Memory B cell (primary cell): ENCODE results near the gene RASA3.
"Not testable (repeated sequence)": the region's sequence is repeated elsewhere in the genome, so short reads cannot be mapped to it uniquely, and the experiment has no call there.

ENCODE experiments used
- ATAC-seq: fragments of 150-1000 bp; cut with Tn5 transposase; 2 replicates; pipeline ENCODE4 v1.10.0; 2021; ENCODE audit warnings: low read depth, mild to moderate bottlenecking, moderate library complexity
- DNase-seq, 2 donors: peaks; one replicate each; pipeline ENCODE4 v3.0.0; 2022; ENCODE audit warnings: low spot score in 2 of 2
- H3K27ac Mint-ChIP-seq: one replicate; pipeline ENCODE4 v1.8.0; 2022; ENCODE audit warnings: mild to moderate bottlenecking, moderate library complexity, mixed read lengths
- H3K27me3 Mint-ChIP-seq: one replicate; pipeline ENCODE4 v1.8.0; 2022; ENCODE audit warnings: mixed read lengths
- H3K36me3 Mint-ChIP-seq: one replicate; pipeline ENCODE4 v1.8.0; 2022; ENCODE audit warnings: mild to moderate bottlenecking, mixed read lengths
- H3K4me1 Mint-ChIP-seq: one replicate; pipeline ENCODE4 v1.8.0; 2022; ENCODE audit warnings: mixed read lengths
- H3K4me3 Mint-ChIP-seq: one replicate; pipeline ENCODE4 v1.8.0; 2022; ENCODE audit warnings: mild to moderate bottlenecking, moderate library complexity, mixed read lengths
- H3K9me3 Mint-ChIP-seq: one replicate; pipeline ENCODE4 v1.8.0; 2022; ENCODE audit warnings: mixed read lengths

Gene RASA3

DNA sequence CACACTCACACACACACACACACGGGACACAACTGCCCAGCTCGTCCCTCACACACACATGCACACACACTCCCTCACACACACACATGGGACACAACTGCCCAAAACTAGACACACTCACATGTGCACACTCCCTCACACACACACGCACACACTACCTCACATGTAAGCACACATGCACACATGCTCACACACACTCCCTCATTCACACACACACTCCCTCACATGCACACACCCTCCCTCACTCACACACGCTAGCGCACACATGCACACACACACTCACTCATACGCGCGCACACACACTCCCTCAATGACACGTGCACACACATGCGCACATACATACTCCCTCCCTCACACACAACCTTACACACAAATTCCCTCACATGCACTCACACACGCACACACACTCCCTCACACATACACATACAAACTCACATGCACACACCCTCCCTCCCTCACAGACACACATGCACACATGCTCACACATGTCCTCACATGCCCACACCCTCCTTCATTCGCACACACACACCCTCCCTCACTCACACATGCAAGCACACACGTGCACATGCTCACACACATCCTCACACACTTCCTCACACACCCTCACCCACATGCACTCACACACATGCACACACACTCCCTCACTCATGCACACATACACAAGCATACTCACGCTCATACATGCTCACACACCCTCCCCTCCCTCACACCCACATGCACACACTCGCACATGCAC lies 9.0 kb upstream of the RASA3 start:
- Mint-ChIP-seq H3K4me3 (no peak overlapping the region), H3K4me1 (peaks cover 11% of the 10 kb centered on the region), H3K27ac (no peak overlapping the region), H3K27me3 (no peaks in the 10 kb centered on the region), H3K36me3 (no peaks in the 10 kb centered on the region), H3K9me3 (no peaks in the 10 kb centered on the region)
- ATAC-seq (no peak), DNase-seq (no peak)

DNA sequence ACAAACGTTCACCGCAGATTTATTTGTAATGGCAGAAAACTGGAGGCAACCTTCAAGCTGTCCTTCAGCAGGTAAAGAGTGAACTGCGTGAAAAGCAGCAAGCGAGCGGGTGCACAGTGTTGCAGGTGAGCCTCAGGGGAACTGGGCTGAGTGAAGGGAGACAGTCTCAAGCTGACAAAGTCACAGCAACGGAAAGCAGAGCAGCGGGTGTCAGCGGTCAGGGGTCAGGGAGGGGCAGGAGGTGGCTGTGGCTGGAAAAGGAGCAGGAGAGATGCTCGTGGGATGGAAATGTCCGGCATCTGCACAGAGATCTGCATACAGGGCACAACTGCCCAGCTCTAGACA lies 8.5 kb upstream of the RASA3 start:
- H3K9me3 Mint-ChIP-seq = no peaks in the 10 kb centered on the region
- no peak overlapping the region for H3K27ac Mint-ChIP-seq
- H3K4me3 Mint-ChIP-seq = no peak overlapping the region
- peaks cover 9% of the 10 kb centered on the region for H3K4me1 Mint-ChIP-seq
- H3K27me3 Mint-ChIP-seq = no peaks in the 10 kb centered on the region
- peak; percentile 64 for ATAC-seq
- peak in 1 of 2 donors; percentile 49 for DNase-seq
- H3K36me3 Mint-ChIP-seq = no peaks in the 10 kb centered on the region

DNA sequence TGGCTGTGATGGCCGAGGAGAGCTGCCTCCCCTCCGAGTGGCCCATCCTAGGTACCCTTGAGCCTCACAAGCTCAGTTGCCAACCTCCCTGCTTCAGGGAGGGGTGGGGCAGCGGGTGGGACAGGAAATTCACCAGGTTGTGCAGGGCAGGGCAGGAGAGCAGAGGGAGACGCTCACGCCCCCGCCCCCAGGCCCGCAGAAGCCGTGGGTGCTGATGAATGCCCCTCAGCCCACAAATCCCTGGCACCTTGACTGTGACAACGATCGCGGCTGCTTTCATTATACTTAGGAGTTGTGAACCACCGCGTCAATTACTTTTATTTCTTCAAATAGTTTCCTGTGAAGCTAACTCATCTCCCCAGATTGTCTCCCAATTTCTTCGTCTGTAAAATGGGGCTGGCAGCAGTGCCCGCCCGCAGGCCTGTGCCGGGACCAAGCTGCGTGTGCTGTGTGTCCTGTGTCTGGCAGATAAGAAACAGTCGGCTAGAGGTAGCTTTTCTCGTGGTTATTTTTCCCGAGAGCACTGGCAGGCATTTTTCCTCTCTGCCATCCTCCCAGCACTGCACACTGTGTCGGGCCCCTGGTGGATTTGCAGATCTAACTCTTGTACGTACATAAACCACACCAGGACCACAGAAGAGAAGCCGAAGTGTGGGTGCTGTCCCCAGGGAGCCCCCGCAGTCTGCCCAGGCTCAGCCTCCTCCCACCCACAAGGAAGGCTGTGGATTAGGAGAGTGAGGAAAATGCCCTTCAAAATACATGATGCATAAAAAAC lies 7.9 kb upstream of the RASA3 start:
- Mint-ChIP-seq H3K4me1 (peaks cover 5% of the 10 kb centered on the region), H3K4me3 (no peak overlapping the region), H3K36me3 (no peaks in the 10 kb centered on the region), H3K27ac (no peak overlapping the region), H3K9me3 (no peaks in the 10 kb centered on the region), H3K27me3 (no peaks in the 10 kb centered on the region)
- peak; percentile 58 for ATAC-seq
- DNase-seq = no peak

DNA sequence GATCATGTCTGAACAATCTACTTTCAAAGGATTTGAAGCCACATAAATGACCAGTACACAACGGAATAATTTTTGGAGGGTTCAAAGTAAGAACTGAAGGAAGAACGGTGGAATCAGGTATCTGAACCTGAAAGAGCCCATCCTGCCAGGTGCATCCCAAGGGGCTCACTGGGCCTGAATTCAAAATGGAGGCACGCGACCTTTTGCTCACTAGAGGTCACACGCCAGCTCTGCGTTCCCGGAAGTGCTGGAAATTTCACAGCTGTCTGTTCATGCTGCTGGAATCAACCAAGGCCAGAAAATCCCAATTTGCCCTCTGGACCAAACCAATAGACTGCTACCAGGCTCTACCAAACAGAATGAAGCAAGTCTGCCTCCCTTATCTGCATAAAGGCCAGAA lies 4.2 kb upstream of the RASA3 start:
- H3K27ac Mint-ChIP-seq = no peak overlapping the region
- H3K9me3 Mint-ChIP-seq = no peaks in the 10 kb centered on the region
- H3K27me3 Mint-ChIP-seq = no peaks in the 10 kb centered on the region
- no peak for ATAC-seq
- no peak for DNase-seq
- peaks cover 2% of the 10 kb centered on the region for H3K36me3 Mint-ChIP-seq
- peaks cover 17% of the 10 kb centered on the region for H3K4me1 Mint-ChIP-seq
- no peak overlapping the region for H3K4me3 Mint-ChIP-seq

DNA sequence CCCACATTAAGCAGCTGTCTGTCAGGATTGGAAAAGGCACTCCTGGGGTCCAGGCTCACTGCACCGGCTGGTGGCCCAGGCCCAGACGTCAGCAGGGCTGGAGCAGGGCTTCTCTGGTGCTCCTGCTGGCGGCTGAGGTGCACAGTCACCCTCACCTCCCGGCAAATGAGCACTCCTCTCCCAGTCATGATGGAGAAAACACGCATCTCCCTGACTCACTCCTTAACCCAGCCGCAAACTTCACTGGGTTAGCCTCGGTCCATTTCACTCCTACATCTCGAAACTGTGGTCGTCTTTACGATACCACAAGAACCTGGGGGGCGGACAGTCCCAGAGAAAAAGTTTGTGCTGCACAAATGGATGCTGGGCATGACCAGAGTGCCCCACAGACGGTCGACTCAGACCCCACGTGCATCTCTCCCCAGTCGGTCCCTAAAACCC lies 3.3 kb upstream of the RASA3 start:
- H3K9me3 Mint-ChIP-seq = no peaks in the 10 kb centered on the region
- no peak overlapping the region for H3K4me3 Mint-ChIP-seq
- no peak overlapping the region for H3K27ac Mint-ChIP-seq
- DNase-seq = no peak
- no peak for ATAC-seq
- peaks cover 2% of the 10 kb centered on the region for H3K36me3 Mint-ChIP-seq
- H3K4me1 Mint-ChIP-seq = peaks cover 19% of the 10 kb centered on the region
- no peaks in the 10 kb centered on the region for H3K27me3 Mint-ChIP-seq

DNA sequence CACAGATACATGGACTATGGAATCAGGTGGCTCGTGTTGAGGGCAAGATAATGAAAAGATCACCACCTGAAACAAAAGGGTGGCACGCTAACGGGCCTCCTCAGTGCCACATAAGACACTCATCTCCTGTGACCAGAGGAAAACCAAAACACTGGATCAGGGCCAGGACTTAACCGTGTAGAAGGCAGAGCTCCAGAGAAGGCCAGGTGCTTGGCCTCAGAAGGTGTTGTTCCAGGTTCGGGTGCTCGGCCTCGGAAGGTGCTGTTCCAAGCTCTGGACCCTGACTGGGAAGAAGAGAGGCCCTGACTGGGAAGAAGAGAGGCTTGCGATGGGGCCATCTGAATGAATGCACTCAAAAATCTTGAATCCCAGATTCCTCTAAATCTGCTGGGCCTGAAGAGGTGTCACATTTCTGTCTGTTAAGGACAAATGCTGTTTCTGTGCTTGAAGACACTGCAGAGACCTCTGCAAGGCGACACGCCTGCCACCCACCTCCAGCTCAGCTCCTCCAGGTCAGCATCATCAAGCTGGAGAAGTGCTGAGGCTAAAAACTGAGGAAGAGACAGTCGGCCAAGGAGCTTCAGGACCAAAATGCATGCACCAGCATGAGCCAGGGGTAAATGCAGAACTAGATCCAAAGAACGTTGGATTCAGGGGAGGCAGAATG lies 2.7 kb upstream of the RASA3 start:
- Mint-ChIP-seq H3K4me1 (peaks cover 21% of the 10 kb centered on the region), H3K9me3 (no peaks in the 10 kb centered on the region), H3K27ac (peak overlapping the region; percentile 78), H3K36me3 (peaks cover 2% of the 10 kb centered on the region), H3K27me3 (no peaks in the 10 kb centered on the region), H3K4me3 (no peak overlapping the region)
- ATAC-seq (no peak), DNase-seq (no peak)

DNA sequence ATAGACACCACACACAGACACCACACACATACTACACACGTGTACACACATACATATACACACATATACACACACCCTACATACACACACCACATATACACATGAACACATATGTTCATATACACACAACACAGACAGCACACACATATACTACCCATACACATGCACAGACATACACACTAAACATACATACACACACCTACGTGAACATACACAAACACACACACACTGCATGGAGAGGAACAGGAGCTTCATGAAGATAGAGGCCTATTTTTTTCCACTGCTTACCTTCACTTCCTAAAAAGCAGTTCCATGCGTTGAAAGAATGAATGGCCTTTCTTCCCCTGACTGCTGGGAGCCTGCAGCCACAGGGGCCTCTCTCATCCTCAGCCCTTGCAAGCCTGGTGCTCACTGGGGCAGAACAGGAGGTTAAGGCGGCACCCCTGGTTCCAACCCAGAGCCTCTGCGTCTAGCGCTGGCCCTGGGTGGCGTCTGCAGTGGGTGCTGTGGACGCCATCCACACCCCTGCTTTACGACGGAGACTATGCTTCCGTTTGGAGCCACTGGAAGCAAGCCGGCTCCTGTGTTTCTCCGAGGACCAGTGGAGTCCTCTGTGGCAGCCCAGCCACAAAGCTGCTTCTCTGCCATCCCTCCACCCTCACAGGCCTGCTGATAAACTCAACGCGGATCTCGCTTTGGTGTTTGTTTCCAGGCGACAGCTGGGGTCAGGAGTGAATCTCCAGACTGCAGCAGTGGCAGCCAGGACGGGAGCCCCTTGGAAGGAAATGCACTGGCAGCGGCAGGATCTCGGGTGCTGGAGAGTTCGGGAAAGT lies 1.9 kb upstream of the RASA3 start:
- H3K27me3 Mint-ChIP-seq = no peaks in the 10 kb centered on the region
- peak in 1 of 2 donors; percentile 51 for DNase-seq
- peak overlapping the region; percentile 73 for H3K4me3 Mint-ChIP-seq
- H3K27ac Mint-ChIP-seq = peak overlapping the region; percentile 78
- H3K9me3 Mint-ChIP-seq = no peaks in the 10 kb centered on the region
- peaks cover 2% of the 10 kb centered on the region for H3K36me3 Mint-ChIP-seq
- ATAC-seq = peak; percentile 66
- peaks cover 28% of the 10 kb centered on the region for H3K4me1 Mint-ChIP-seq

DNA sequence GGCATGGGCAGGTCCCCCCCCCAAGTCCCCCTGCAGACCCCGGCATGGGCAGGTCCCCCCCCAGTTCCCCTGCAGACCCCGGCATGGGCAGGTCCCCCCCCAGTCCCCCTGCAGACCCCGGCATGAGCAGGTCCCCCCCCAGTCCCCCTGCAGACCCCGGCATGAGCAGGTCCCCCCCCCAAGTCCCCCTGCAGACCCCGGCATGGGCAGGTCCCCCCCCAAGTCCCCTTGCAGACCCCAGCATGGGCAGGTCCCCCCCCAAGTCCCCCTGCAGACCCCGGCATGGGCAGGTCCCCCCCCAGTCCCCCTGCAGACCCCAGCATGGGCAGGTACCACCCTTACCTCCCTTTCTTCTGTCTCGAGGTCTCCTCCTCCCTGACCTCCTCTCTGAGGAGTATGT lies 1.1 kb upstream of the RASA3 start:
- H3K9me3 Mint-ChIP-seq, ATAC-seq, H3K27me3 Mint-ChIP-seq, H3K27ac Mint-ChIP-seq, DNase-seq, H3K36me3 Mint-ChIP-seq: not testable (repeated sequence)
- Mint-ChIP-seq H3K4me1 (peaks cover 34% of the 10 kb centered on the region), H3K4me3 (peak overlapping the region; percentile 73)

DNA sequence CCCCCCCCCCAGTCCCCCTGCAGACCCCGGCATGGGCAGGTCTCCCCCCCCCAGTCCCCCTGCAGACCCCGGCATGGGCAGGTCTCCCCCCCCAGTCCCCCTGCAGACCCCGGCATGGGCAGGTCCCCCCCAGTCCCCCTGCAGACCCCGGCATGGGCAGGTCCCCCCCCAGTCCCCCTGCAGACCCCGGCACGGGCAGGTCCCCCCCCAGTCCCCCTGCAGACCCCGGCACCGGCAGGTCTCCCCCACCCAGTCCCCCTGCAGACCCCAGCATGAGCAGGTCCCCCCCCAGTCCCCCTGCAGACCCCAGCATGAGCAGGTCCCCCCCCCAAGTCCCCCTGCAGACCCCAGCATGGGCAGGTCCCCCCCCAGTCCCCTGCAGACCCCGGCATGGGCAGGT lies 703 bp upstream of the RASA3 start:
- not testable (repeated sequence) for H3K27ac Mint-ChIP-seq, H3K27me3 Mint-ChIP-seq, H3K4me3 Mint-ChIP-seq, ATAC-seq, H3K9me3 Mint-ChIP-seq, H3K36me3 Mint-ChIP-seq, DNase-seq
- peaks cover 38% of the 10 kb centered on the region for H3K4me1 Mint-ChIP-seq

DNA sequence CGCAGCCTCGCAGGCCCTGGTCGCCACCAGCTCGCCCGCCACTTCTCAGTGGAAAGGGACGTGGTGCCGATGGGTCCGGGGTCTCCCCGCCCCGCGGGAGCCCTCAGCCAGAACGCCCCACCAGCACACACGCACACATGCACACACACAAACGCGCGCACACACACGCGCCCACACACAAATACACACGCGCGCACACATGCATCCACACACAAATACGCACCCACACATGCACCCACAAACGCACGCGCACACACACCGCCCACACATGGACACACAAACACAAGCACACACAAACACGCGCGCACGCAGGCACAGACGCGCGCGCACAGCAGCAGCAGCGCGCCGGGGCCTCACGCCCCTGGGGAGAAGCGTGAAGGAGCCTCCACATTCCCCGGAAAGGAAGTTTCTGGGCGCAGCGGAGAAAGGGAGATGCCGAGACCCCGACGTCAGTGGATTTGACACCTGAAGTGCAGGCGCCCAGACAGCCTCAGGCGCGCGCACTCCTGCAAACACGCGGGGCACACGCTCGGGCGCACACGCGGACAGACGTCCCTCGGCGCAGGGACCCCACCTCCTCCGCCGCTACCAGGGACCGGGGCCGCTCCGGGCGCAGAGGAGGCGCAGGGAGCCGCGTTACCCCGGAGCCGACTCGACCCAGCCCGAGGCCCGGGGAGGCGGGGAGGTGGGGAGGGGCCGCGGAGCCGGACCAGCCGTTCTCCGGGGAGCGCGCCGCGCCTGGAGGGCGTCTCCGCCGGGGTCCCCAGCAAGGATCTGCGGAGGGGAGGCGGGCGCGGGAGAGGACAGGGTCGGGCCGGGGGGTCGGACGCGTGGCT lies 622 bp downstream of the RASA3 start:
- Mint-ChIP-seq H3K27me3 (no peaks in the 10 kb centered on the region), H3K9me3 (no peaks in the 10 kb centered on the region), H3K27ac (peak overlapping the region; percentile 93), H3K4me3 (peak overlapping the region; percentile 99), H3K4me1 (peaks cover 50% of the 10 kb centered on the region), H3K36me3 (peaks cover 2% of the 10 kb centered on the region)
- peak; percentile 1 for ATAC-seq
- DNase-seq = peak in 1 of 2 donors; percentile 48

DNA sequence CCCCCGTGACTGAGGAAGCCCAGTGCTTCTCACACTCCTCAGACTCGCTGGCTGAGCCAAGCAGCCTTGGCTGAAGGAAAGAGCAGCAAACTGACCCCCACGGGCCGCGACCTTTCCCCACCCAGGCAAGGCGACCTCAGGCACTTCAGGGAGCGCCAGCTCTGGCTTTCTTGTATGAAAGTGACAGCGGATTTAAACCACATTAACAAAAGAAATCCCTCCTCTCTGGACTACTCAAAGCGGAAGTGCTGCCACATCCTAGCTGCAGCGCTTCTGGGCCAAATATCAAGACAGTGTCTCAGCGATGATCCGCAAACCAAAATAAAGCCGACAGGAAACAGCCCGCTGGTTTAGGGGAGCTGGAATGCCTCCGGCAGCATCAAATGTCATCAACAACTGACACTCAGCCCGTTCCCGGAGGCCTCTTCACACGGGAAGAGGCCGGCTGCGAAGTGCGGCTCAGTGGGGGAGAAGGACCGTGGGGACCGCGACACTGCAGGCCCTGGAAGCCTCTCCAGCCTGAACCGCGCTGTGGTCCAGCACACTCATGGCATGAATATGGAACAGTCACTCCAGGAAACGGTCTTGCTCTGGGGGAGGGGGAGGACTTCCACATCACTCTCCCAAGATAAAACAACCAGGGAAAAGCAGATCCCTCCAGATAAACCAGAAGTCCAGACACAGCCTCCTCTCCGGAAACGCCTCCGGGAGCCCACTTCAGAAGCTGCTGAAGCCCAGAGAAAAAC lies 1.4 kb downstream of the RASA3 start:
- Mint-ChIP-seq H3K36me3 (peaks cover 2% of the 10 kb centered on the region), H3K27me3 (no peaks in the 10 kb centered on the region), H3K4me3 (peak overlapping the region; percentile 99), H3K4me1 (peaks cover 55% of the 10 kb centered on the region), H3K9me3 (no peaks in the 10 kb centered on the region), H3K27ac (peak overlapping the region; percentile 93)
- peak; percentile 14 for ATAC-seq
- no peak for DNase-seq

DNA sequence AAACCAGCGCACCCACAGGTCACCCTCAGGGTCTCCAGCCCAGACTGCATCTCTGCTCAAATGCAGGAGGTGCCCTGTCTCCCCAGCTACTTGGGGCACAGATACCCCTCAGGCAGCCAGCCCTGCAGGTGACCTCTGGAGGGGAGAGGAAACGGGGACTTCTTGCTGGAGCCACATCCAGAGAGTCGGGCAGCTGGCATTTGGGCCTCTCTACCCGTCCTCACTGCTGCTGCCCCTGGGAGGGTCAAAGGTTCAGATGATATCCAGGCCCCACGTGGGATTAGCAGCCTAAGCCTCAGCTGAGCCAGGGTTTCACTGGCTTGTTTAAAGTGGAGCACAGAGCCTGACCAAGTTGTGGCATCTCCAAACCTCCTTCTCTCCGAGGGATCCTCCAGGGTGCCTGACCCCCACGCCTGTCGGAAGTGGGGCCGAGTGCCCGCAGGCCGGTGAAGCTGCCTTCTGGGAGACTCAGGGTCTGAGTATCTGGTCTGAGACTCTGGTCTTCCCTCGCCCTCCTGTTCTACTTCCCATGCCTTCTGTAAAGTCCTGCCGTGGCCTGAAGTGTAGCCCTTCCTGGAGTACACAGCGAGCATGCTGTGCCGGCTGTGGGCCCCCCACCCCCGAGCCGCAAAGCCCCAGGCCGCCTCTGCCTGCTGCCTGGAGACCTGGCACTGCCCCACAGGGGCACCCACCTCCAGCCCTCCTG lies 2.1 kb downstream of the RASA3 start:
- ATAC-seq = no peak

More for the DNA sequence above, 2.1 kb downstream of the RASA3 start:
- DNase-seq = no peak
- H3K27me3 Mint-ChIP-seq = no peaks in the 10 kb centered on the region
- H3K9me3 Mint-ChIP-seq = no peaks in the 10 kb centered on the region
- peak overlapping the region; percentile 93 for H3K27ac Mint-ChIP-seq
- H3K4me1 Mint-ChIP-seq = peaks cover 58% of the 10 kb centered on the region
- peaks cover 2% of the 10 kb centered on the region for H3K36me3 Mint-ChIP-seq
- peak overlapping the region; percentile 99 for H3K4me3 Mint-ChIP-seq
